DOHH2 (cell line): ENCODE results near the gene LBP.

Source experiments
- H3F3A ChIP-seq: fragments of 200-600 bp; sonication (generic), shearing (Covaris generic); 2 replicates; pipeline ENCODE4 v1.6.0; 2016; ENCODE audit warnings: antibody characterized with exemption, mild to moderate bottlenecking; ENCODE audit not compliant: control insufficient read depth, insufficient read depth
- H3K27ac ChIP-seq: fragments of 200-600 bp; sonication (generic); 2 replicates; pipeline ENCODE4 v1.5.1; 2014; ENCODE audit warnings: low read depth, mild to moderate bottlenecking, low read length, moderate library complexity
- H3K27me3 ChIP-seq: fragments of 200-600 bp; sonication (generic); 2 replicates; pipeline ENCODE4 v1.6.1; 2014; ENCODE audit warnings: mild to moderate bottlenecking, low read length, mixed read lengths; ENCODE audit not compliant: control insufficient read depth
- H3K36me3 ChIP-seq: fragments of 200-600 bp; sonication (generic); 2 replicates; pipeline ENCODE4 v1.6.1; 2014; ENCODE audit warnings: mild to moderate bottlenecking, low read length, moderate library complexity, mixed read lengths; ENCODE audit not compliant: control insufficient read depth
- H3K4me1 ChIP-seq: fragments of 200-600 bp; sonication (generic); 2 replicates; pipeline ENCODE4 v1.6.1; 2014; ENCODE audit warnings: mild to moderate bottlenecking, low read length, mixed read lengths; ENCODE audit not compliant: control insufficient read depth
- H3K4me2 ChIP-seq: fragments of 200-600 bp; sonication (generic); 2 replicates; pipeline ENCODE4 v1.6.0; 2014; ENCODE audit warnings: mild to moderate bottlenecking, low read length, moderate library complexity
- H3K4me3 ChIP-seq: fragments of 200-600 bp; sonication (generic); 2 replicates; pipeline ENCODE4 v1.5.1; 2014; ENCODE audit warnings: mild to moderate bottlenecking, low read length, mixed read lengths
- H3K79me2 ChIP-seq: fragments of 200-600 bp; sonication (generic); 2 replicates; pipeline ENCODE4 v1.6.1; 2014; ENCODE audit warnings: mild to moderate bottlenecking, low read length, mixed read lengths; ENCODE audit not compliant: control insufficient read depth
- H3K9me2 ChIP-seq: fragments of 200-600 bp; sonication (generic); replicated peaks from 2 replicates; pipeline ENCODE4 v1.6.1; 2014; ENCODE audit warnings: mild to moderate bottlenecking, low read length, mixed read lengths; ENCODE audit not compliant: control insufficient read depth
- H3K9me3 ChIP-seq: fragments of 200-600 bp; sonication (generic); 2 replicates; pipeline ENCODE4 v1.6.1; 2014; ENCODE audit warnings: antibody characterized with exemption, low read length, mixed read lengths; ENCODE audit not compliant: control insufficient read depth, insufficient read depth
- H4K20me1 ChIP-seq: fragments of 200-600 bp; sonication (generic); 2 replicates; pipeline ENCODE4 v1.6.0; 2014; ENCODE audit warnings: low read depth, mild to moderate bottlenecking, antibody characterized with exemption, low read length, moderate library complexity; ENCODE audit not compliant: control insufficient read depth, insufficient read depth
- CTCF ChIP-seq: fragments of 200-600 bp; sonication (generic); IDR thresholded peaks from one replicate; pipeline ENCODE4 v1.5.1; 2014; ENCODE audit warnings: antibody characterized with exemption, mild to moderate bottlenecking, low read depth, low read length; ENCODE audit not compliant: poor library complexity, severe bottlenecking
- EZH2phosphoT487 ChIP-seq: fragments of 200-600 bp; sonication (generic); IDR thresholded peaks from 2 replicates; pipeline ENCODE4 v1.6.1; 2017; ENCODE audit warnings: borderline replicate concordance, mild to moderate bottlenecking, antibody characterized with exemption, low read length, moderate library complexity, mixed read lengths

Gene LBP

DNA sequence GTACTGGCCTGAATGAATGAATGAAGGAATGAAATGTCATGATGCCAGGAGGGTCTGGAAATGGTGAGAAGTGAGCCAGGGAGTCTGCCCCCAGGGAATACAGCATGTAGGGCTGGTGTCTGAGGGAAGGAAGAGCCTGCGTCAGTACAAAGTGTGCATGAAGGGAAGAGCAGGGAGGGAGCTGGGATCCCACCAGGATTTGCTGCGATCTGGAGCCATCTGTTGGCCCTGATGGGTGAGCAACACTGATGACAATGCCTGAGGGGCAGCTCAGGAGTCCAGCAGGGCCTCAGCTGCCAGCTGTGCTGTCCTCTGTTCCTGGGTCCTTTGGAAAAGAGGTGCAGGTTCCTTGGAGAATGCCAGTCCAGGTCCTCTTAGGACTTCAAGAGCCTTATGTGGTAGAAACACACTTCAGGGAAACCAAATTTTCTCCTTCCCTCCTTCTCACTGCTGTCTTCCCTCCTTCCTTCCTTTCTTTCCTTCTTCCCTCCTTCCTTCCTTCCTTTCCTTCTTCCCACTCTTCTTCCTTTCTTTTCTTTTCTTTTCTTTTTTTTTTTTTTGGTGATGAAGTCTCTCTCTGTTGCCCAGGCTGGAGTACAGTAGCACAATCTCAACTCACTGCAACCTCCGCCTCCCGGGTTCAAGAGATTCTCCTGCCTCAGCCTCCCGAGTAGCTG, 30.9 kb upstream of the LBP start:
- H3K27me3 ChIP-seq, result peaks cover 3% of the 10 kb centered on the region; the same call in 1 of the 2 replicates
- peaks cover 3% of the 10 kb centered on the region; the same call in 1 of the 2 replicates for H3K9me3 ChIP-seq
- H3K4me1 ChIP-seq, result no peaks in the 10 kb centered on the region
- no peak for TF ChIP-seq CTCF
- no peak for TF ChIP-seq EZH2phosphoT487
- H3K4me3 ChIP-seq, result no peak overlapping the region
- no peak overlapping the region for H3K4me2 ChIP-seq
- no peaks in the 10 kb centered on the region for H3K36me3 ChIP-seq
- no peak overlapping the region for H3K27ac ChIP-seq
- no peaks in the 10 kb centered on the region for H3K9me2 ChIP-seq
- no peaks in the 10 kb centered on the region for H4K20me1 ChIP-seq
- no peaks in the 10 kb centered on the region for H3F3A ChIP-seq
- no peaks in the 10 kb centered on the region for H3K79me2 ChIP-seq

DNA sequence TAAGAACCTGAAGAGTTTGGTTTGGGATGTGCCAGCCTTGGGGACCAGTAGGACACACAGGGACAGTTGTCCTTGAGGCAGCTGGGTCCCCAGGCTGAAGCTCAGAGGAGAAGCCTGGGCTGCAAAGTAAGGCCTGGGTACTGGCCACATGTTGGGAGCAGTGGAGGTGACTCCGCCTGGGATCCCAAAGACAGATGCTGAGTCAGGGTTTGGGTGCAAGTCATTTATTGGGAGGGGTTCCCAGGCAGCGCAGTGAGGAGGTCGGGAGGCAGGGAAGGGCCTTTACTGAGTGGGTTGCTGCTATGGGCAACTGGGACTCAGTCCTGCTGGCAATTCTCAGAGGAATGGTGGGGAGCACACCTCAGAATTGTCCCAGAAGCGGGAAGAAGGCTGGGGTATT, 29.9 kb upstream of the LBP start:
- Histone ChIP-seq H3K9me3 (peaks cover 3% of the 10 kb centered on the region; the same call in 1 of the 2 replicates), H3K4me2 (no peak overlapping the region), H3K79me2 (no peaks in the 10 kb centered on the region), H3K4me3 (no peak overlapping the region), H4K20me1 (no peaks in the 10 kb centered on the region), H3F3A (no peaks in the 10 kb centered on the region), H3K4me1 (no peaks in the 10 kb centered on the region), H3K9me2 (no peaks in the 10 kb centered on the region), H3K27me3 (peaks cover 3% of the 10 kb centered on the region; the same call in 1 of the 2 replicates), H3K36me3 (no peaks in the 10 kb centered on the region), H3K27ac (no peak overlapping the region)
- no peak for TF ChIP-seq EZH2phosphoT487
- no peak for TF ChIP-seq CTCF

DNA sequence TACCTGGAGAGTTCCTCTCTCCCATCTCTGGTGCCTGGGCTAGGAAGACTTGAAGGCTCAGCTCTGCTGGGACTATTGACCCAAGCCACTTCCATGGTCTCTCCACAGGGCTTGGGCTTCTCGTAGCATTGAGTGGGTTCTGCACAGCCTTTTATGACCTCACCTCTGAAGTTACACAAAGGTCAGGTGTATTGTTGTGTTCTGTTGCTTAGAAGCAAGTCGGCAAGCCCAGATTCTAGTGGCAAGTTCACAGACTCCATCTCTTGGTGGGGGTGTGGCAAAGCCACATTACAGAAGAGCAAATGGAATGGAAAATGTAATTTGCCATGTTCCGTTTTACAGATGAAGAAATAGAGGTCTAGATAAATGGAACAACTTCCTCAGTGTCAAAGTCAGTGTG, 28.9 kb upstream of the LBP start:
- Histone ChIP-seq H4K20me1 (no peaks in the 10 kb centered on the region), H3K4me1 (no peaks in the 10 kb centered on the region), H3K36me3 (no peaks in the 10 kb centered on the region), H3K4me3 (no peak overlapping the region), H3K79me2 (no peaks in the 10 kb centered on the region), H3K27ac (no peak overlapping the region), H3K9me2 (no peaks in the 10 kb centered on the region), H3K9me3 (peaks cover 3% of the 10 kb centered on the region; the same call in 1 of the 2 replicates), H3K27me3 (peaks cover 3% of the 10 kb centered on the region; the same call in 1 of the 2 replicates), H3K4me2 (no peak overlapping the region), H3F3A (no peaks in the 10 kb centered on the region)
- TF ChIP-seq CTCF (no peak), EZH2phosphoT487 (no peak)
